Endodermal cell (in vitro differentiated cells): ENCODE results near the gene AFF2. TPM values are rescaled to one million over a fixed set of nuclear protein-coding genes. Genes with fewer than 3 reads are reported as not detected.

Source experiments
- DNase-seq: peaks from one replicate; pipeline ENCODE4 v3.0.0-alpha.2; 2017
- H3K27ac ChIP-seq: 2 replicates; pipeline ENCODE4 v1.5.1; 2013; ENCODE audit warnings: mild to moderate bottlenecking, low read depth, low read length, moderate library complexity
- H3K27me3 ChIP-seq: 2 replicates; pipeline ENCODE4 v1.6.1; 2013; ENCODE audit warnings: mild to moderate bottlenecking, low read length, moderate library complexity; ENCODE audit not compliant: insufficient read depth, control insufficient read depth, poor library complexity, severe bottlenecking
- H3K36me3 ChIP-seq: 2 replicates; pipeline ENCODE4 v1.7.0; 2013; ENCODE audit warnings: mild to moderate bottlenecking, low read length, moderate library complexity; ENCODE audit not compliant: control insufficient read depth, insufficient read depth
- H3K4me1 ChIP-seq: one replicate; pipeline ENCODE4 v1.7.0; 2013; ENCODE audit warnings: low read length; ENCODE audit not compliant: control insufficient read depth, insufficient read depth
- H3K4me3 ChIP-seq: 2 replicates; pipeline ENCODE4 v1.5.1; 2013; ENCODE audit warnings: mild to moderate bottlenecking, low read length, moderate library complexity
- H3K9ac ChIP-seq: 2 replicates; pipeline ENCODE4 v1.6.1; 2013; ENCODE audit warnings: mild to moderate bottlenecking, low read length, moderate library complexity; ENCODE audit not compliant: poor library complexity, severe bottlenecking; ENCODE audit errors: extremely low read depth
- H3K9me3 ChIP-seq: 2 replicates; pipeline ENCODE4 v1.6.1; 2013; ENCODE audit warnings: mild to moderate bottlenecking, low read length, moderate library complexity; ENCODE audit not compliant: control insufficient read depth
- H3K27ac Mint-ChIP-seq: 2 replicates; pipeline ENCODE4 v1.8.0; 2020; ENCODE audit warnings: mixed read lengths
- H3K27me3 Mint-ChIP-seq: 2 replicates; pipeline ENCODE4 v1.8.0; 2021; ENCODE audit warnings: mild to moderate bottlenecking, mixed read lengths; ENCODE audit not compliant: insufficient read depth
- H3K36me3 Mint-ChIP-seq: 2 replicates; pipeline ENCODE4 v1.8.0; 2020; ENCODE audit warnings: low read depth, mixed read lengths
- H3K4me1 Mint-ChIP-seq: 2 replicates; pipeline ENCODE4 v1.8.0; 2020; ENCODE audit warnings: mixed read lengths
- H3K4me3 Mint-ChIP-seq: 2 replicates; pipeline ENCODE4 v1.8.0; 2020; ENCODE audit warnings: mild to moderate bottlenecking, moderate library complexity, mixed read lengths
- H3K9me3 Mint-ChIP-seq: 2 replicates; pipeline ENCODE4 v1.8.0; 2020; ENCODE audit warnings: mild to moderate bottlenecking, mixed read lengths
- CTCF ChIP-seq: fragments of 200-600 bp; sonication (generic); conservative IDR thresholded peaks from 2 replicates; pipeline ENCODE4 v1.5.0; 2021; ENCODE audit warnings: antibody characterized with exemption, mild to moderate bottlenecking
- WGBS, 2 experiments: methylation state at CpG; one replicate each; pipeline versions ENCODE4 v1.1.5 to v1.1.7; 2013; ENCODE audit warnings: missing lambda C conversion rate in 2 of 2, mixed read lengths in 1 of 2; ENCODE audit not compliant: insufficient coverage in 1 of 2, insufficient read length in 1 of 2; 5-methylcytosine and 5-hydroxymethylcytosine counted together
- total RNA-seq, 2 donors: library from RNA; stranded (reverse); fragmentation: NEBNext Ultra II Directional in 1 of 2; extraction: Animal tissue kit (Norgen Biotek cat#: 25700) in 1 of 2; gene quantifications; 2 replicates in 1 of 2; 3 replicates in 1 of 2; pipeline ENCODE4 v1.2.1, GENCODE V29; 2021

The AFF2 gene
- total RNA-seq, 2 donors from 2014 or later, result 3.7 to 5.6 TPM

GRCh38 chrX:148633218-148633908 is 132.9 kb downstream of the AFF2 start:
- WGBS, 2 experiments, result 91 to 94% methylated on average over 6 to 7 of the region's 7 CpGs
- Mint-ChIP-seq H3K9me3 (peaks cover 48% of the 10 kb centered on the region), H3K4me3 (no peak overlapping the region), H3K4me1 (no peaks in the 10 kb centered on the region), H3K27ac (no peak overlapping the region), H3K27me3 (no peaks in the 10 kb centered on the region), H3K36me3 (no peaks in the 10 kb centered on the region)
- Histone ChIP-seq H3K4me1 (no peaks in the 10 kb centered on the region), H3K9me3 (no peaks in the 10 kb centered on the region), H3K36me3 (no peaks in the 10 kb centered on the region), H3K4me3 (no peak overlapping the region), H3K9ac (no peak overlapping the region), H3K27ac (no peak overlapping the region), H3K27me3 (no peaks in the 10 kb centered on the region)
- no peak for TF ChIP-seq CTCF
- no peak for DNase-seq

- Mint-ChIP-seq H3K27ac (no peak overlapping the region), H3K4me3 (no peak overlapping the region), H3K9me3 (peaks cover 53% of the 10 kb centered on the region), H3K27me3 (no peaks in the 10 kb centered on the region), H3K4me1 (no peaks in the 10 kb centered on the region), H3K36me3 (no peaks in the 10 kb centered on the region)
- no peak for DNase-seq
- Histone ChIP-seq H3K27me3 (no peaks in the 10 kb centered on the region), H3K36me3 (no peaks in the 10 kb centered on the region), H3K27ac (no peak overlapping the region), H3K4me1 (no peaks in the 10 kb centered on the region), H3K4me3 (no peak overlapping the region), H3K9ac (no peak overlapping the region), H3K9me3 (no peaks in the 10 kb centered on the region)
- no peak for TF ChIP-seq CTCF
- 77% methylated on average over 1 of the region's 1 CpG; no CpG with 5 or more reads in 1 of the 2 experiments for WGBS, 2 experiments
These were observed 134.2 kb downstream of the AFF2 start for GRCh38 chrX:148634591-148634990.

- Mint-ChIP-seq H3K4me3 (no peak overlapping the region), H3K36me3 (no peaks in the 10 kb centered on the region), H3K4me1 (no peaks in the 10 kb centered on the region), H3K27me3 (no peaks in the 10 kb centered on the region), H3K27ac (no peak overlapping the region), H3K9me3 (peaks cover 45% of the 10 kb centered on the region)
- Histone ChIP-seq H3K27me3 (no peaks in the 10 kb centered on the region), H3K9ac (no peak overlapping the region), H3K36me3 (no peaks in the 10 kb centered on the region), H3K4me1 (no peaks in the 10 kb centered on the region), H3K4me3 (no peak overlapping the region), H3K9me3 (no peaks in the 10 kb centered on the region), H3K27ac (no peak overlapping the region)
- no peak for TF ChIP-seq CTCF
- WGBS, 2 experiments, result 89% methylated on average over 3 of the region's 3 CpGs; no CpG with 5 or more reads in 1 of the 2 experiments
- no peak for DNase-seq
These were observed 143.0 kb downstream of the AFF2 start for GRCh38 chrX:148643460-148643859.
